Stimulated activated CD4-positive, alpha-beta T cell treated with anti-CD3 and anti-CD28 coated beads, Interleukin-4, amount 100 ng/mL, for 48 hours (primary cell): ENCODE results near the gene LRRC49.

Source experiments
- DNase-seq, 2 donors: peaks; one replicate each; pipeline ENCODE4 v3.0.0-alpha.2; 2020; ENCODE audit warnings: low read depth in 2 of 2

Gene LRRC49

GRCh38 chr15:71091601-71092000, 199.0 kb downstream of the LRRC49 start:
- DNase-seq = no peak

GRCh38 chr15:71092056-71092600, 199.5 kb downstream of the LRRC49 start:
- DNase-seq = no peak

GRCh38 chr15:71093054-71094024, 200.7 kb downstream of the LRRC49 start:
- no peak for DNase-seq

GRCh38 chr15:71094137-71094536, 201.5 kb downstream of the LRRC49 start:
- no peak for DNase-seq

- DNase-seq = no peak
These were observed 204.1 kb downstream of the LRRC49 start for GRCh38 chr15:71096676-71097075.

- DNase-seq = no peak
These were observed 205.3 kb downstream of the LRRC49 start for GRCh38 chr15:71097890-71098289.

GRCh38 chr15:71098920-71099319, 206.3 kb downstream of the LRRC49 start:
- DNase-seq = no peak
